Caco-2 (cell line): ENCODE results near the gene CADPS2. TPM values are rescaled to one million over a fixed set of nuclear protein-coding genes. Genes with fewer than 3 reads are reported as not detected.

ENCODE experiments used
- BruUV-seq: library from RNA; stranded (reverse); fragments of 400-500 nt; replicated peaks from 2 replicates; lab custom pipeline; 2021; lab: Mats Ljungman, UMichigan
- CTCF ChIA-PET: fragments of 300-600 bp; sonication (Branson Sonifier 250); formaldehyde crosslinking; loops from one replicate; lab custom pipeline; 2022; ENCODE audit warnings: antibody characterized with exemption; lab: Charles Lee
- POLR2A ChIA-PET: fragments of 300-600 bp; sonication (Branson Sonifier 250); formaldehyde crosslinking; loops from one replicate; lab custom pipeline; 2022; ENCODE audit warnings: antibody characterized with exemption; lab: Charles Lee
- DNase-seq, 2 experiments: peaks; one replicate each; pipeline versions ENCODE4 v3.0.0 to v3.0.0-alpha.2; 2020 to 2022
- H3K27me3 ChIP-seq: replicated peaks from 2 replicates; pipeline ENCODE4 v1.6.0; 2011; ENCODE audit warnings: low read length; ENCODE audit not compliant: control insufficient read depth, insufficient read depth
- H3K36me3 ChIP-seq: 2 replicates; pipeline ENCODE4 v1.5.1; 2011; ENCODE audit warnings: low read length; ENCODE audit not compliant: control insufficient read depth, insufficient read depth
- H3K4me1 ChIP-seq: fragments of 250-450 bp; sonication (Bioruptor Pico); 2 replicates; pipeline ENCODE4 v1.5.1; 2020; ENCODE audit warnings: mild to moderate bottlenecking
- H3K4me3 ChIP-seq: 2 replicates; pipeline ENCODE4 v1.5.1; 2011; ENCODE audit warnings: low read depth, mild to moderate bottlenecking, control low read depth, low read length
- H3K9me3 ChIP-seq: fragments of 250-450 bp; sonication (Bioruptor Pico); 2 replicates; pipeline ENCODE4 v1.5.1; 2020; ENCODE audit warnings: mild to moderate bottlenecking, moderate library complexity
- H3K27ac Mint-ChIP-seq: one replicate; pipeline ENCODE4 v1.8.0; 2022; ENCODE audit warnings: mixed read lengths; ENCODE audit not compliant: unreplicated experiment
- H3K27me3 Mint-ChIP-seq: one replicate; pipeline ENCODE4 v1.8.0; 2022; ENCODE audit warnings: mixed read lengths; ENCODE audit not compliant: insufficient read depth, unreplicated experiment
- H3K36me3 Mint-ChIP-seq: one replicate; pipeline ENCODE4 v1.8.0; 2022; ENCODE audit warnings: mild to moderate bottlenecking, mixed read lengths; ENCODE audit not compliant: insufficient read depth, unreplicated experiment
- H3K4me1 Mint-ChIP-seq: one replicate; pipeline ENCODE4 v1.8.0; 2022; ENCODE audit warnings: low read depth, mixed read lengths; ENCODE audit not compliant: unreplicated experiment
- H3K4me3 Mint-ChIP-seq: one replicate; pipeline ENCODE4 v1.8.0; 2022; ENCODE audit warnings: mild to moderate bottlenecking, moderate library complexity, mixed read lengths; ENCODE audit not compliant: unreplicated experiment
- H3K9me3 Mint-ChIP-seq: one replicate; pipeline ENCODE4 v1.8.0; 2022; ENCODE audit warnings: mixed read lengths; ENCODE audit not compliant: unreplicated experiment
- CTCF ChIP-seq, 2 experiments: fragments of 200-600 bp in 1 of 2; IDR thresholded peaks; 1 replicate in 1 of 2; 2 replicates in 1 of 2; pipeline versions ENCODE4 v1.5.1 to v1.8.0; 2011 to 2022; ENCODE audit warnings: antibody characterized with exemption in 1 of 2, control low read depth in 1 of 2, inconsistent platforms in 1 of 2, low read depth in 1 of 2, low read length in 1 of 2, mild to moderate bottlenecking in 1 of 2, moderate library complexity in 1 of 2; ENCODE audit not compliant: insufficient read depth in 1 of 2, severe bottlenecking in 1 of 2, unreplicated experiment in 1 of 2
- intact Hi-C: fragments of 100-400 bp; cut with micrococcal nuclease; formaldehyde crosslinking; loops from one replicate; pipeline ENCODE4 v1.10.0; 2022; ENCODE audit not compliant: unreplicated experiment
- total RNA-seq: library from RNA; stranded (reverse); gene quantifications from 2 replicates; pipeline ENCODE4 v1.2.3, GENCODE V29; 2022

Gene CADPS2
- total RNA-seq, 1 experiment from 2014 or later, result 2.7 TPM

DNA sequence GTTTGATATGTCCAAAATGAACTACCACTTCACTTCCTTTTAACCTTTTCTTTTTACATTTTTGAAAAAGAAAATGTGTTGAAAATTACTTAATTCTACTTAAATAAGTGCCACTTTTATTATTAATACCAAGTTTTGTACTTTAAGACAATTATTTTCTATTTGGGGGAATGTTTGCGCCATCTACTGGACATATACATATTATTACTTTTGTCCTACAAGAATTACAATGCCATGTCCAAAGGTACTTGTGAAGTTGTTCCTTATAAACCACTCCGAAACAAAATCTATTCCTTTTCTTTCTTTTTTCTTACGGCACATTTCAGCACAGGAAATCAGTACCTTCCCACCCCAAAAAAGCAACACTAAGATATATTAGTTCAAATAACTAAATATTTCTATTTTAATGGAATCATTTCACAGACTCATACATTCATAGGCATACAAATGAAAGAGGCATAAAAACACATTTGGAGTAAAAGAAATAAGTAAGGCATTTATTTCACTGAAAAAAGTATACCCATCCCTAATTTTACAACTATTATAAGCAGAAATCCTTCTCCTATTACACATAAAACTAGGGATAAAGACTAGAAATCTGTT lies 357.3 kb downstream of the CADPS2 start:
- no TSS peak for BruUV-seq
- H3K4me3 ChIP-seq, result no peak overlapping the region
- H3K4me1 ChIP-seq, result no peaks in the 10 kb centered on the region
- no peaks in the 10 kb centered on the region for H3K9me3 ChIP-seq
- Mint-ChIP-seq H3K4me1 (no peaks in the 10 kb centered on the region), H3K27ac (no peak overlapping the region), H3K27me3 (peaks cover 2% of the 10 kb centered on the region), H3K4me3 (no peak overlapping the region), H3K9me3 (no peaks in the 10 kb centered on the region), H3K36me3 (no peaks in the 10 kb centered on the region)
- TF ChIP-seq CTCF (IDR thresholded peaks at IDR 0.05; ENCODE audit: insufficient read depth in 1 of 2, low read depth in 1 of 2, low read length in 1 of 2, severe bottlenecking in 1 of 2, unreplicated experiment in 1 of 2), result peak; percentile 52
- DNase-seq, result peak in 1 of 2 experiments; percentile 6
- CTCF ChIA-PET, result no interaction called here
- POLR2A ChIA-PET, result no interaction called here
- H3K36me3 ChIP-seq, result no peaks in the 10 kb centered on the region
- intact Hi-C loops, result loop anchor here (1.0 to 5.0 kb wide), 4 partner anchors 232 to 515 kb away; no protein-coding TSS in a partner anchor
- H3K27me3 ChIP-seq, result no peaks in the 10 kb centered on the region

DNA sequence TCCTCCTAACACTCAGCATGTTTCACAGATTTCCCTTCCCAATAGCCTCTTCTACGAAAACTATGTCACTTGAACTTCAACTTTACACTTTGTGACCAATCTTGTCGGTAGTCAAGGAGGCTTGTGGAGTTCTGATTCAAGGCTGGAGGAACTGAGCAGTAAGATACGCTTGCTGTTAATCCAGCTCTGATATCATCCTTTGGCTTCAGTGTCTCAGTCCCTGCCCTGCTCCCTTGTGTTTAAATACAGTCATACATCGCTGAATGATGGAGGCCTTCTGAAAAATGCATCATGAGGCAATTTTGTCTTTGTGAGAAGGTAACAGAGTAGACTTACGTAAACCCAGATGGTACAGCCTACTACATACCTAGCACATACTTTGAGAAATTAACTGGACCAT lies 360.9 kb downstream of the CADPS2 start:
- no peaks in the 10 kb centered on the region for H3K9me3 Mint-ChIP-seq
- no peaks in the 10 kb centered on the region for H3K36me3 Mint-ChIP-seq
- POLR2A ChIA-PET, result no interaction called here
- no peak for DNase-seq
- no peaks in the 10 kb centered on the region for H3K27me3 Mint-ChIP-seq
- no peak overlapping the region for H3K27ac Mint-ChIP-seq
- H3K4me1 Mint-ChIP-seq, result no peaks in the 10 kb centered on the region
- Histone ChIP-seq H3K36me3 (no peaks in the 10 kb centered on the region), H3K9me3 (no peaks in the 10 kb centered on the region), H3K4me1 (no peaks in the 10 kb centered on the region), H3K4me3 (no peak overlapping the region), H3K27me3 (no peaks in the 10 kb centered on the region)
- no peak for TF ChIP-seq CTCF (IDR thresholded peaks at IDR 0.05; ENCODE audit: insufficient read depth in 1 of 2, low read depth in 1 of 2, low read length in 1 of 2, severe bottlenecking in 1 of 2, unreplicated experiment in 1 of 2)
- CTCF ChIA-PET, result no interaction called here
- H3K4me3 Mint-ChIP-seq, result no peak overlapping the region
- BruUV-seq, result no TSS peak
- intact Hi-C loops, result loop anchor here (5.0 kb wide), 1 partner anchor 228 kb away; no protein-coding TSS in a partner anchor

DNA sequence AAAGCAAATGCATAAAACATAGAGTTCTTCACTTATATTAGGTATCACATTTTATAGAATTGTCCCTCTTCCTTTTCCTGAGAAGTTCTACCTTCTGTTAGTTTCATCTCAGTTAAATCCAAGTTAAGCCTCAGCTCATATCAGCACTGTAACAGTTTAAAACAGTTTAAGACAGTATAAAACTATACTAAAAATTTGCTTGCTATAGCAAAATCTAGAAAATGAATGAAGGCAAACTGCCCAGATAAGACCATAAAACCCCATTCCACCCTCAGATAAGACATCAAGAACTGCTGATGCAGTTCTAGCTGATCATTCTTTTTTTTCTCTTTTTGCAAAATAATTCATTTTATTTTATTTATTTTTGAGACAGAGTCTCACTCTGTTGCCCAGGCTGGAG lies 364.5 kb downstream of the CADPS2 start:
- no peak for DNase-seq
- Mint-ChIP-seq H3K4me3 (no peak overlapping the region), H3K9me3 (no peaks in the 10 kb centered on the region), H3K4me1 (no peaks in the 10 kb centered on the region), H3K36me3 (no peaks in the 10 kb centered on the region), H3K27ac (no peak overlapping the region), H3K27me3 (no peaks in the 10 kb centered on the region)
- H3K4me1 ChIP-seq, result no peaks in the 10 kb centered on the region
- no peak for TF ChIP-seq CTCF (IDR thresholded peaks at IDR 0.05; ENCODE audit: insufficient read depth in 1 of 2, low read depth in 1 of 2, low read length in 1 of 2, severe bottlenecking in 1 of 2, unreplicated experiment in 1 of 2)
- H3K27me3 ChIP-seq, result no peaks in the 10 kb centered on the region
- POLR2A ChIA-PET, result no interaction called here
- intact Hi-C loops, result no loop called here
- no peak overlapping the region for H3K4me3 ChIP-seq
- CTCF ChIA-PET, result no interaction called here
- H3K36me3 ChIP-seq, result no peaks in the 10 kb centered on the region
- no TSS peak for BruUV-seq
- no peaks in the 10 kb centered on the region for H3K9me3 ChIP-seq
